ENCODE measurements around the gene SETMAR. TPM values are rescaled to one million over a fixed set of nuclear protein-coding genes. Genes with fewer than 3 reads are reported as not detected.

The SETMAR gene
- total and polyA plus RNA-seq, 2 experiments from 2014 or later, result 17.3 to 20.6 TPM

DNA sequence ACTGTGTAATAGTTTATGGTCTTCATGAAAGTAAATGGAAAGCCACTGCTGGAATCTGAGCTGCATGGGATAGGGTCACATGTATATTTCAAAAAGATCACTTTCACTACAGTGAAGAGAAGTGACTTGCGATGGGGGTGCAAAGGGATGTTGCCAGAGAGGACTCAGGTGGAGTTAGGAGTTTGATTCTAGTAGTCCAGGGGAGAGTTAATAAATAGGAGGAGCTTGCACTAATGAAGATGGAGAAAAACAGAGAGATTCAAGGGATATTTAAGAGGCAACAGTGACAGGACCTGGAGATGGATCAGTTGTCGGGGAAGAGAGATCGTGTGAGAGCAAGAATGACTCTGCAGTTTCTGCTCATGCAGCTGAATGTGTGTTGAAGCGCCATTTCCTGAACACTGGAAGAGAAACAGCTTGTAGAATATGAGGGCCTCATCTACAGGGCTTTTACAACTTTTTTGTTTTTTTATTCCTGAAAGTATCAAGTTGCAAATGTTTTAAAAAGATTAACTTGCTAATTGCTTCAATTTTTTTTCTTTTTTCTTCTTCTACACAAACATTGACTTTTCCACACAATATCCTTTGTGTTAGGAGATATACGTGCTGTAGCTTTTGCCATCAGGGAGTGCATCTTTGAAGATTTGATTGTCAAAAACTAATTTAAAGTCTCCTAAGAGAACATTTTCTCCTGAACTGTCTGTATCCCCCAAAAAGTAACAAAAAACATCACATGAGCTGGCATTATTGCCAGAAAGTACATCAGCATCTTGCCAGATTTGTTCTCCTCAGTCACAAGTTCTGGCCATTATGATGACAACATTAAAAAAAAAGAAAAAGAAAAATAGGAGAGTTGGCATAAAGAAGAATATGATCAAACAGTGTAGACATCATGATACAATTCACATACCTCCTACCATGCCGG, 37.5 kb downstream of the SETMAR start:
- no peak for TF ChIP-seq CTCF (IDR thresholded peaks at IDR 0.05; ENCODE audit: low read depth, low read length)
- Histone ChIP-seq H3K4me3 (no peak overlapping the region), H3K36me3 (no peaks in the 10 kb centered on the region), H3K27me3 (no peaks in the 10 kb centered on the region), H3K4me1 (ENCODE audit: low read depth) (no peaks in the 10 kb centered on the region), H3K9me3 (ENCODE audit: low read depth) (no peaks in the 10 kb centered on the region), H3K27ac (no peak overlapping the region)
- peak in 1 of 2 donors; percentile 51 for DNase-seq (ENCODE audit: low read depth in 1 of 2, low spot score in 1 of 2)

- H3K4me1 ChIP-seq (ENCODE audit: low read depth), result no peaks in the 10 kb centered on the region
- TF ChIP-seq CTCF (IDR thresholded peaks at IDR 0.05; ENCODE audit: low read depth, low read length), result no peak
- H3K36me3 ChIP-seq, result no peaks in the 10 kb centered on the region
- H3K9me3 ChIP-seq (ENCODE audit: low read depth), result no peaks in the 10 kb centered on the region
- H3K4me3 ChIP-seq, result no peak overlapping the region
- no peaks in the 10 kb centered on the region for H3K27me3 ChIP-seq
- no peak overlapping the region for H3K27ac ChIP-seq
- no peak for DNase-seq (ENCODE audit: low read depth in 1 of 2, low spot score in 1 of 2)
Observed at GRCh38 chr3:4341336-4341675, 38.1 kb downstream of the SETMAR start.

GRCh38 chr3:4343258-4343657, 40.1 kb downstream of the SETMAR start:
- TF ChIP-seq CTCF (IDR thresholded peaks at IDR 0.05; ENCODE audit: low read depth, low read length), result no peak
- no peak for DNase-seq (ENCODE audit: low read depth in 1 of 2, low spot score in 1 of 2)
- H3K4me1 ChIP-seq (ENCODE audit: low read depth), result no peaks in the 10 kb centered on the region
- no peaks in the 10 kb centered on the region for H3K27me3 ChIP-seq
- H3K36me3 ChIP-seq, result no peaks in the 10 kb centered on the region
- H3K4me3 ChIP-seq, result no peak overlapping the region
- H3K9me3 ChIP-seq (ENCODE audit: low read depth), result no peaks in the 10 kb centered on the region
- no peak overlapping the region for H3K27ac ChIP-seq

DNA sequence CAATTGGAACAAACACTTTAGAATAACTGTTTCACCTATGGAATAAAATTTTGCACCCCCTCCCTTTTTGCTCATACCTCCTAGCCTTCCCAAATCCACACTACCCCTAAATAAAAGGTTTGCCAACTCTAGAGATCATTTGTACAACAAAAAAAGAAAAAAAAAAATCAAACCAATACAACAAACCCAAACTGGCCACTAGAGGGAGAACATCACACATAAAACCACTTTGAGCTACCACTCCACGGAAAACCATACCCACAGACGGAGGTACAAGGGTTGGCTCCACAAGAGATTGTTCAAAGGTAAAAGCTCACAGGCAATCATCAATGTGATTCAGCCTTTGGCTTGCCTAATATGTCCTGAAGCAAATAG, 47.6 kb downstream of the SETMAR start:
- H3K27me3 ChIP-seq, result no peaks in the 10 kb centered on the region

DNA sequence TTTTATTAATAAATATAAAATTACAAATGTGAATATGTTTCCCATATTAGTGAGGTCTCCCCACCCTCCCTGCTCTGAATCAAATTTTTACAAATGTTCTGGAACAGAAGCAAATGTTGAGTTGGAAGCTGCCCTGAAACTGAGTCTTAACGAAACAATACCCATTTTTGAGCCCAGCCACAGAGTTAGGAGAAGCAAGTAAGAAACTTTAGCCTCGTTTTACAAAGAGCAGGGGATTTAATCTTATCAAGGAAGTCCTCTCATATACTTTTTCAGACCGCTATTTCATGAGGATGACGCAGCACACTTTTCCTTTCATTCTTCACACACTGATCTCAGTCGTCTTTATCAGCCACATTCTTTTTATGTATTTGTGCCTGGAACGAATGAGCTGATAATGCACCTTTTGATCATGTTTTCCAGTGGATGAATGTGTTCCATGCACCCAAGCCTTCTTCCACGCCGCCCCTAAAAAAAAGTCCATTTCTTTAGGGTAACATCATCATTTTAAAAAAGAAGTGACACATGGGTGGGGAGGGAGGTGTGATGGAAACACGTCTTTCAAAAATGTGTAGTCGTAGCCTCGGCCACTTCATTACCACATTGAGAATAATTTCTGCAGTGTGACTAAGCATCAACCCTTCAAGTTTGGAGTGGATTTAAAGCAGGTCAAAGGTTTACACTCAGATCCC, 48.1 kb downstream of the SETMAR start:
- no peak for TF ChIP-seq CTCF (IDR thresholded peaks at IDR 0.05; ENCODE audit: low read depth, low read length)
- no peaks in the 10 kb centered on the region for H3K9me3 ChIP-seq (ENCODE audit: low read depth)
- DNase-seq (ENCODE audit: low read depth in 1 of 2, low spot score in 1 of 2), result peak; percentile 3 to 73
- H3K36me3 ChIP-seq, result no peaks in the 10 kb centered on the region
- H3K27me3 ChIP-seq, result no peaks in the 10 kb centered on the region
- no peak overlapping the region for H3K4me3 ChIP-seq
- peaks cover 26% of the 10 kb centered on the region for H3K4me1 ChIP-seq (ENCODE audit: low read depth)
- H3K27ac ChIP-seq, result no peak overlapping the region

More for the DNA sequence above, 47.6 kb downstream of the SETMAR start:
- Histone ChIP-seq H3K4me3 (no peak overlapping the region), H3K4me1 (ENCODE audit: low read depth) (peaks cover 21% of the 10 kb centered on the region), H3K27ac (no peak overlapping the region), H3K9me3 (ENCODE audit: low read depth) (no peaks in the 10 kb centered on the region), H3K36me3 (no peaks in the 10 kb centered on the region)
- peak; percentile 65 for TF ChIP-seq CTCF (IDR thresholded peaks at IDR 0.05; ENCODE audit: low read depth, low read length)
- peak; percentile 69 to 91 for DNase-seq (ENCODE audit: low read depth in 1 of 2, low spot score in 1 of 2)

All from cardiac muscle cell (in vitro differentiated cells and primary cell).